CD8-positive, alpha-beta memory T cell (primary cell): Measurements from ENCODE around the gene NRARP. TPM values are rescaled to one million over a fixed set of nuclear protein-coding genes. Genes with fewer than 3 reads are reported as not detected.

ENCODE experiments used
- CTCF ChIA-PET: fragments of 350-600 bp; sonication (Branson Sonifier 250); formaldehyde crosslinking; loops from one replicate; lab custom pipeline; 2021; ENCODE audit warnings: antibody characterized with exemption; lab: Charles Lee
- POLR2A ChIA-PET: fragments of 350-600 bp; sonication (Branson Sonifier 250); formaldehyde crosslinking; loops from one replicate; lab custom pipeline; 2021; ENCODE audit warnings: antibody characterized with exemption; lab: Charles Lee
- DNase-seq, 5 donors: peaks; one replicate each; pipeline versions ENCODE4 v3.0.0 to v3.0.0-alpha.2; 2020 to 2022; ENCODE audit warnings: mixed read lengths in 1 of 5
- H3K27ac ChIP-seq: one replicate; pipeline ENCODE4 v1.7.0; 2013; ENCODE audit warnings: low read depth, mild to moderate bottlenecking, low read length, moderate library complexity
- H3K27me3 ChIP-seq: 2 replicates; pipeline ENCODE4 v1.7.0; 2013; ENCODE audit warnings: low read length, mild to moderate bottlenecking; ENCODE audit not compliant: insufficient read depth, poor library complexity, severe bottlenecking
- H3K36me3 ChIP-seq: 2 replicates; pipeline ENCODE4 v1.7.0; 2013; ENCODE audit warnings: mild to moderate bottlenecking, low read length, moderate library complexity; ENCODE audit not compliant: insufficient read depth
- H3K4me1 ChIP-seq: 2 replicates; pipeline ENCODE4 v1.7.0; 2013; ENCODE audit warnings: mild to moderate bottlenecking, low read length, moderate library complexity; ENCODE audit not compliant: insufficient read depth
- H3K4me3 ChIP-seq: 2 replicates; pipeline ENCODE4 v1.7.0; 2013; ENCODE audit warnings: mild to moderate bottlenecking, low read length
- H3K9me3 ChIP-seq: 2 replicates; pipeline ENCODE4 v1.7.0; 2013; ENCODE audit warnings: mild to moderate bottlenecking, low read length
- H3K27ac Mint-ChIP-seq, 8 donors: one replicate each; pipeline ENCODE4 v1.8.0; 2020 to 2021; ENCODE audit warnings: mixed read lengths in 8 of 8, mild to moderate bottlenecking in 6 of 8, inconsistent platforms in 3 of 8, moderate library complexity in 3 of 8
- H3K27me3 Mint-ChIP-seq, 2 donors: one replicate each; pipeline ENCODE4 v1.8.0; 2020 to 2021; ENCODE audit warnings: mixed read lengths in 2 of 2, mild to moderate bottlenecking in 1 of 2, moderate library complexity in 1 of 2
- H3K36me3 Mint-ChIP-seq, 3 donors: one replicate each; pipeline ENCODE4 v1.8.0; 2020 to 2021; ENCODE audit warnings: mixed read lengths in 3 of 3, inconsistent platforms in 1 of 3, mild to moderate bottlenecking in 1 of 3
- H3K4me1 Mint-ChIP-seq, 3 donors: one replicate each; pipeline ENCODE4 v1.8.0; 2020 to 2021; ENCODE audit warnings: mixed read lengths in 3 of 3, inconsistent platforms in 1 of 3, mild to moderate bottlenecking in 1 of 3
- H3K4me3 Mint-ChIP-seq, 7 donors: one replicate each; pipeline ENCODE4 v1.8.0; 2020 to 2021; ENCODE audit warnings: mixed read lengths in 7 of 7, mild to moderate bottlenecking in 6 of 7, moderate library complexity in 4 of 7, inconsistent platforms in 2 of 7
- H3K9me3 Mint-ChIP-seq, 5 donors: one replicate each; pipeline ENCODE4 v1.8.0; 2020 to 2022; ENCODE audit warnings: mixed read lengths in 5 of 5, mild to moderate bottlenecking in 3 of 5, moderate library complexity in 2 of 5, inconsistent platforms in 1 of 5
- polyA plus RNA-seq: library from polyadenylated mRNA; unstranded; fragments of 300-500 nt; fragmentation: Illumina TruSeq; gene quantifications from one replicate; pipeline ENCODE4 v1.2.3, GENCODE V29; 2021
- total RNA-seq, 2 experiments: library from RNA; stranded (reverse); gene quantifications; one replicate each; pipeline ENCODE4 v1.2.3, GENCODE V29; 2021

Gene NRARP
- total and polyA plus RNA-seq, 3 experiments from 2014 or later, result 1.9 to 2.3 TPM; not detected in 1

GRCh38 chr9:137296670-137297664, 5.1 kb downstream of the NRARP start:
- ChIA-PET POLR2A (no interaction called here), CTCF (no interaction called here)
- H3K4me1 ChIP-seq, result peaks cover 19% of the 10 kb centered on the region
- no peaks in the 10 kb centered on the region for H3K36me3 ChIP-seq
- Mint-ChIP-seq H3K27ac (peak overlapping the region in 1 of 8 donors; percentile 74), H3K36me3 (no peaks in the 10 kb centered on the region), H3K4me1 (peaks cover 5 to 17% (median 10%) of the 10 kb centered on the region in 3 donors), H3K27me3 (peaks cover 35 to 39% of the 10 kb centered on the region in 2 donors), H3K4me3 (peak overlapping the region in 6 of 7 donors; percentile 12 to 83 (median 70)), H3K9me3 (peaks cover 0 to 5% (median 0%) of the 10 kb centered on the region in 5 donors)
- DNase-seq, result no peak
- H3K4me3 ChIP-seq, result no peak overlapping the region
- H3K27me3 ChIP-seq, result peaks cover 55% of the 10 kb centered on the region
- H3K27ac ChIP-seq, result no peak overlapping the region
- H3K9me3 ChIP-seq, result no peaks in the 10 kb centered on the region

- Histone ChIP-seq H3K9me3 (no peaks in the 10 kb centered on the region), H3K4me3 (no peak overlapping the region), H3K27me3 (peaks cover 55% of the 10 kb centered on the region), H3K27ac (no peak overlapping the region), H3K36me3 (no peaks in the 10 kb centered on the region), H3K4me1 (peaks cover 19% of the 10 kb centered on the region)
- H3K36me3 Mint-ChIP-seq, result no peaks in the 10 kb centered on the region
- CTCF ChIA-PET, result no interaction called here
- peaks cover 35 to 39% of the 10 kb centered on the region in 2 donors for H3K27me3 Mint-ChIP-seq
- POLR2A ChIA-PET, result interaction anchor here (0.5 kb wide), 1 partner anchor 35 kb away, joined by 4 read pairs; no protein-coding TSS in a partner anchor
- no peak overlapping the region for H3K27ac Mint-ChIP-seq
- no peak for DNase-seq
- peaks cover 5 to 17% (median 10%) of the 10 kb centered on the region in 3 donors for H3K4me1 Mint-ChIP-seq
- H3K4me3 Mint-ChIP-seq, result peak overlapping the region in 5 of 7 donors; percentile 52 to 83 (median 70)
- H3K9me3 Mint-ChIP-seq, result peaks cover 0 to 5% (median 0%) of the 10 kb centered on the region in 5 donors
Measured at GRCh38 chr9:137295849-137296669, 6.0 kb downstream of the NRARP start.

- peak overlapping the region; percentile 34 for H3K4me3 ChIP-seq
- H3K4me1 Mint-ChIP-seq, result peaks cover 0 to 12% (median 7%) of the 10 kb centered on the region in 3 donors
- peaks cover 12% of the 10 kb centered on the region for H3K4me1 ChIP-seq
- H3K27me3 Mint-ChIP-seq, result peaks cover 32 to 39% of the 10 kb centered on the region in 2 donors
- ChIA-PET POLR2A (no interaction called here), CTCF (no interaction called here)
- no peaks in the 10 kb centered on the region for H3K36me3 ChIP-seq
- peak in 4 of 5 donors; percentile 23 to 49 (median 30) for DNase-seq
- peaks cover 0 to 5% (median 0%) of the 10 kb centered on the region in 5 donors for H3K9me3 Mint-ChIP-seq
- H3K9me3 ChIP-seq, result no peaks in the 10 kb centered on the region
- H3K4me3 Mint-ChIP-seq, result peak overlapping the region in 2 of 7 donors; percentile 43 to 56
- H3K27me3 ChIP-seq, result peaks cover 52% of the 10 kb centered on the region
- no peak overlapping the region for H3K27ac Mint-ChIP-seq
- no peak overlapping the region for H3K27ac ChIP-seq
- no peaks in the 10 kb centered on the region for H3K36me3 Mint-ChIP-seq
Measured at GRCh38 chr9:137295238-137295811, 6.7 kb downstream of the NRARP start.

- Mint-ChIP-seq H3K4me3 (peak overlapping the region; percentile 28 to 60 (median 44)), H3K27ac (peak overlapping the region in 1 of 8 donors; percentile 67), H3K9me3 (peaks cover 0 to 5% (median 0%) of the 10 kb centered on the region in 5 donors), H3K4me1 (peaks cover 0 to 9% (median 5%) of the 10 kb centered on the region in 3 donors), H3K27me3 (peaks cover 32 to 35% of the 10 kb centered on the region in 2 donors), H3K36me3 (no peaks in the 10 kb centered on the region)
- Histone ChIP-seq H3K4me3 (peak overlapping the region; percentile 34), H3K36me3 (no peaks in the 10 kb centered on the region), H3K9me3 (no peaks in the 10 kb centered on the region), H3K27ac (no peak overlapping the region), H3K4me1 (peaks cover 7% of the 10 kb centered on the region), H3K27me3 (peaks cover 49% of the 10 kb centered on the region)
- CTCF ChIA-PET, result no interaction called here
- POLR2A ChIA-PET, result no interaction called here
- no peak for DNase-seq
Measured at GRCh38 chr9:137294681-137295237, 7.3 kb downstream of the NRARP start.

GRCh38 chr9:137294091-137294680, 7.9 kb downstream of the NRARP start:
- no peaks in the 10 kb centered on the region for H3K36me3 ChIP-seq
- peak overlapping the region; percentile 17 to 67 (median 45) for H3K4me3 Mint-ChIP-seq
- CTCF ChIA-PET, result interaction anchor here (0.9 kb wide), 1 partner anchor 14 kb away, joined by 3 read pairs; no protein-coding TSS in a partner anchor
- no peak for DNase-seq
- peaks cover 0 to 9% (median 5%) of the 10 kb centered on the region in 3 donors for H3K4me1 Mint-ChIP-seq
- peaks cover 45% of the 10 kb centered on the region for H3K27me3 ChIP-seq
- peaks cover 7% of the 10 kb centered on the region for H3K4me1 ChIP-seq
- H3K4me3 ChIP-seq, result no peak overlapping the region
- H3K27ac Mint-ChIP-seq, result peak overlapping the region in 1 of 8 donors; percentile 67
- no peaks in the 10 kb centered on the region for H3K9me3 ChIP-seq
- H3K9me3 Mint-ChIP-seq, result peaks cover 0 to 5% (median 0%) of the 10 kb centered on the region in 5 donors
- H3K27me3 Mint-ChIP-seq, result peaks cover 32 to 33% of the 10 kb centered on the region in 2 donors
- no peaks in the 10 kb centered on the region for H3K36me3 Mint-ChIP-seq
- H3K27ac ChIP-seq, result no peak overlapping the region
- POLR2A ChIA-PET, result no interaction called here

- Histone ChIP-seq H3K27me3 (peaks cover 40% of the 10 kb centered on the region), H3K36me3 (no peaks in the 10 kb centered on the region), H3K27ac (no peak overlapping the region), H3K4me1 (peaks cover 7% of the 10 kb centered on the region), H3K4me3 (no peak overlapping the region), H3K9me3 (no peaks in the 10 kb centered on the region)
- Mint-ChIP-seq H3K36me3 (no peaks in the 10 kb centered on the region), H3K9me3 (peaks cover 0 to 5% (median 0%) of the 10 kb centered on the region in 5 donors), H3K4me1 (peaks cover 0 to 9% (median 5%) of the 10 kb centered on the region in 3 donors), H3K27ac (peak overlapping the region in 1 of 8 donors; percentile 6), H3K4me3 (peak overlapping the region in 1 of 7 donors; percentile 67), H3K27me3 (peaks cover 27 to 32% of the 10 kb centered on the region in 2 donors)
- ChIA-PET POLR2A (no interaction called here), CTCF (interaction anchor here (0.9 kb wide), 1 partner anchor 13 kb away, joined by 3 read pairs; no protein-coding TSS in a partner anchor)
- DNase-seq, result no peak
Measured at GRCh38 chr9:137293482-137294090, 8.5 kb downstream of the NRARP start.
